ENCODE measurements around the gene PPP1R9A.

The PPP1R9A gene

GRCh38 chr7:95323410-95324129 is 416.2 kb downstream of the PPP1R9A start:
- no peak for DNase-seq

DNA sequence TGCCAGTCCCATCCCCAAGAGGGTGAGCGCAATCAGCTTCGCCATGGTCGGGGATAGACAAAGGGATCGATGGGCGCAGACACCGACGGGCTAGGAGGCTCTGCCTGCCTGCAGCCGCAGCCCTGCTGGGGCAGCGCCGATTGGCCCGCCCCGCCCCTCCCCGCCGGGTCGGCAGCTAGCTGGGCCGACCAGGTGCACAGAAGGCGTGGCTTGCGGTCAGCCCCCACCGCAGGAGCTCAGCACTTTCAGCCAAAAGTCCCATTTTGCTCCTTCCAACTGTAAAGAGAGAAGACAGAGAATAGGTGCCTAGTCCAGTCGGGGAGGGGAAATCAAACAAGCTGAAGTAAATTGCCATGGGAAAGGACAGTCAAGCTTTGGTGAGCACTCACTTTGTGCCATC is 417.0 kb downstream of the PPP1R9A start, which contains the start of gene PON1:
TSS of gene PON1 (minus strand) at position 102 of the 400 bp plus-strand sequence. CDS start at position 45, 57 bp downstream.
- DNase-seq, result no peak

GRCh38 chr7:95327356-95327755 is 420.0 kb downstream of the PPP1R9A start:
- no peak for DNase-seq

GRCh38 chr7:95330204-95330960 is 423.0 kb downstream of the PPP1R9A start:
- no peak for DNase-seq

GRCh38 chr7:95330961-95331337 is 423.6 kb downstream of the PPP1R9A start:
- no peak for DNase-seq

DNA sequence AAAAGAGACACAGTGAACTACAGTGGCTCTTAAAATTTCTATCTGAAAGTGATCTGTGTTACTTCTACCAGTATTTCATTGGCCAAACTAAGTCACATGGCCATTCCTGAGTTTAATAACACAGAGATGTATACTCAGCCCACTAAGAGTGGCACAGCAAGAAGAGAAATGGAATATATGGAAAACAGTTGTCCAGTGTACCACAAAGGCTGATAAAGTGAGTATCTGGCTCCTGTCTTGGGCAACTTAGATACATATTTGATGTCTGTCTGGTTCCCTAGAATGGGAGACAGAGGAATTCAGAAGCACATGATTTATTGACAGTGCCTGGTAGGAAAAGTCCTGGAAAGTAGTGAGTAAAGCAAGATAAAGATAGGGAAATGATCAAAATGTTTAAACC is 427.1 kb downstream of the PPP1R9A start:
- no peak for DNase-seq

- no peak for DNase-seq
These were observed 427.7 kb downstream of the PPP1R9A start for GRCh38 chr7:95335093-95335492.

DNA sequence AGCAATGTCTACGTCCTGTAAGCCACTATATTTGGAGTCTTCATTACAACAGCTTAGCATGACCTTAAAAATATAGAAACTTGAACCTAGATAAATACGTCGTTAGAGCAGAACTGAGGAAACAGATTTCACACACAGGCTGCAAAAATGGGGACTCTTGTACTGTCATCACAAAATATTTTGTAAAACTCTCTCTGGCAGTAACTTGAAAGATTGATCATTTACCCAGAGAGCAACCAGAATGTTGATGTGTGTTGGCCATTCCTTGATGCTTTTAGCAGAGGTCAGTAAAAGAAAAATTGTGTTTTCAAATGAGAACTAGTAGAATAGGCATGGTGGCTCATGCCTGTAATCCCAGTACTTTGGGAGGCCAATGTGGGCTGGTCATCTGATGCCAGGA is 431.4 kb downstream of the PPP1R9A start:
- no peak for DNase-seq

- DNase-seq, result no peak
These were observed 433.1 kb downstream of the PPP1R9A start for GRCh38 chr7:95340491-95340890.

DNA sequence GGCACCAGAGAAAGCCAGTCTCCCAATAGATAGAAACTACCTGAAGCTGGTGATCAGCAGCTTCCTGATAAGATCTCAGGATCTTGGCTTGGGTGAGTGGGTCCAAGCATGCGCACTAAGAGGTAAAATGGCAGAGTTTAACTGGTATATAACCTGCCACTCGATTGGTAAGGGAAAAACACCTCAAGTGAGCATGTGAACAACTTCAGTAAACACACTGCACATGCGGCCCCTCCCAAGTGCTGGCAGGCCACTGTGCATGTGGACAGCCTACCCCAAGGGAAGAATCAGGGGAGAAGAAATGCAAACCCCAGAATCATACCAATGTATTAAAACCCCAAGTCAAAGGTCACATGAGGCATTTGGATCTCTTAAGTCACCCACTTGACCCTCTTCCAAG is 434.6 kb downstream of the PPP1R9A start:
- no peak for DNase-seq

DNA sequence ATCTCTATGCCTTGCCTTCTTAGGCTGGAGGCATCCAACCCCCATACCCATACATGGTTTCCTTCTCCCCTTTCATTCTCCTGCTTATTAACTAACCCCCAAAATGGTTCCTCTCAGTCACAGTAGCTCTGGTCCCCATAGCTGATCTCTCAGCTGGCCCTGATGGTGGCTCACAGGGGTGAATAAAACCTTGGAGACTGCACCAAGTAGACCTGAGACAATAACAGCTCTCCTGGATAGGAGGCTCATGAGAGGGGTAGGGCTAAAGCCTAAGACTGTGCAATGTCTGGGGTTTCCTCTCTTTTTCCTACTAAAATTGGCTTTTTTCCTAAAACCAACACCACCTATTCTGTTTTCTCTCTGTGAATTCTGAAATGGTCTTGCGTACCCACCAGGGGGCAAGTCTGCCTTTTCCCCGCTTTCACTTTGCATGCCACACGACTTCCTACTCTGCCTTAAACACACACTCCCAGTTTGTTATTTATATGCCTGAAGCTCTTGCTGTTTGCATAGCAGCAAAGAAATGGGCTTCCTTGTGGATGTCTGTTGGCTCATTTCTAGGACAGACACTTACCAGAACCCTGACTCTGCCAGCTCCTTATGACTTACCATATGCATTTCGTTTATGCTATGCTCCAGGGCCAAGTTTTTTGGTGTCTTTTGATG is 435.4 kb downstream of the PPP1R9A start:
- no peak for DNase-seq
